HL-60 (cell line): ENCODE results near the gene DCLK2.

Experiments
- DNase-seq, 2 experiments: peaks; one replicate each; pipeline ENCODE4 v3.0.0-alpha.2; 2010 to 2020; ENCODE audit warnings: low read depth in 1 of 2, low spot score in 1 of 2
- H3K27ac ChIP-seq: fragments of 250-450 bp; sonication (Bioruptor Pico); replicated peaks from 2 replicates; pipeline ENCODE4 v1.5.1; 2020; ENCODE audit warnings: mild to moderate bottlenecking, moderate library complexity
- H3K27me3 ChIP-seq: fragments of 250-450 bp; sonication (Bioruptor Pico); 2 replicates; pipeline ENCODE4 v1.5.1; 2021; ENCODE audit warnings: mild to moderate bottlenecking, moderate library complexity; ENCODE audit not compliant: insufficient read depth, poor library complexity, severe bottlenecking
- H3K4me3 ChIP-seq: replicated peaks from 2 replicates; pipeline ENCODE4 v1.5.1; 2011; ENCODE audit warnings: mild to moderate bottlenecking, control low read depth, low read length; ENCODE audit not compliant: insufficient read depth
- GABPA ChIP-seq: IDR thresholded peaks from 2 replicates; pipeline ENCODE4 v1.6.1; 2012; ENCODE audit warnings: low read depth
- POLR2AphosphoS5 ChIP-seq: IDR thresholded peaks from 2 replicates; pipeline ENCODE4 v1.6.1; 2012; ENCODE audit warnings: low read depth
- SPI1 ChIP-seq: IDR thresholded peaks from 2 replicates; pipeline ENCODE4 v1.6.1; 2012; ENCODE audit warnings: low read depth, mild to moderate bottlenecking, borderline replicate concordance
- TF ChIP-seq, protein P1 (sequence below): IDR thresholded peaks from one replicate; pipeline ENCODE4 v1.5.1; 2011; ENCODE audit warnings: low read length, control low read depth, inconsistent platforms; ENCODE audit not compliant: insufficient read depth
- TF ChIP-seq, protein P2 (sequence below): IDR thresholded peaks from 2 replicates; pipeline ENCODE4 v1.6.1; 2012; ENCODE audit warnings: low read depth; ENCODE audit not compliant: insufficient replicate concordance

Gene DCLK2

GRCh38 chr4:150216726-150217125 is 138.5 kb downstream of the DCLK2 start:
- Histone ChIP-seq H3K27me3 (no peaks in the 10 kb centered on the region), H3K27ac (no peak overlapping the region), H3K4me3 (no peak overlapping the region)
- no peak for DNase-seq
- TF ChIP-seq, protein P1, sequence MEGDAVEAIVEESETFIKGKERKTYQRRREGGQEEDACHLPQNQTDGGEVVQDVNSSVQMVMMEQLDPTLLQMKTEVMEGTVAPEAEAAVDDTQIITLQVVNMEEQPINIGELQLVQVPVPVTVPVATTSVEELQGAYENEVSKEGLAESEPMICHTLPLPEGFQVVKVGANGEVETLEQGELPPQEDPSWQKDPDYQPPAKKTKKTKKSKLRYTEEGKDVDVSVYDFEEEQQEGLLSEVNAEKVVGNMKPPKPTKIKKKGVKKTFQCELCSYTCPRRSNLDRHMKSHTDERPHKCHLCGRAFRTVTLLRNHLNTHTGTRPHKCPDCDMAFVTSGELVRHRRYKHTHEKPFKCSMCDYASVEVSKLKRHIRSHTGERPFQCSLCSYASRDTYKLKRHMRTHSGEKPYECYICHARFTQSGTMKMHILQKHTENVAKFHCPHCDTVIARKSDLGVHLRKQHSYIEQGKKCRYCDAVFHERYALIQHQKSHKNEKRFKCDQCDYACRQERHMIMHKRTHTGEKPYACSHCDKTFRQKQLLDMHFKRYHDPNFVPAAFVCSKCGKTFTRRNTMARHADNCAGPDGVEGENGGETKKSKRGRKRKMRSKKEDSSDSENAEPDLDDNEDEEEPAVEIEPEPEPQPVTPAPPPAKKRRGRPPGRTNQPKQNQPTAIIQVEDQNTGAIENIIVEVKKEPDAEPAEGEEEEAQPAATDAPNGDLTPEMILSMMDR = no peak
- TF ChIP-seq, protein P2, sequence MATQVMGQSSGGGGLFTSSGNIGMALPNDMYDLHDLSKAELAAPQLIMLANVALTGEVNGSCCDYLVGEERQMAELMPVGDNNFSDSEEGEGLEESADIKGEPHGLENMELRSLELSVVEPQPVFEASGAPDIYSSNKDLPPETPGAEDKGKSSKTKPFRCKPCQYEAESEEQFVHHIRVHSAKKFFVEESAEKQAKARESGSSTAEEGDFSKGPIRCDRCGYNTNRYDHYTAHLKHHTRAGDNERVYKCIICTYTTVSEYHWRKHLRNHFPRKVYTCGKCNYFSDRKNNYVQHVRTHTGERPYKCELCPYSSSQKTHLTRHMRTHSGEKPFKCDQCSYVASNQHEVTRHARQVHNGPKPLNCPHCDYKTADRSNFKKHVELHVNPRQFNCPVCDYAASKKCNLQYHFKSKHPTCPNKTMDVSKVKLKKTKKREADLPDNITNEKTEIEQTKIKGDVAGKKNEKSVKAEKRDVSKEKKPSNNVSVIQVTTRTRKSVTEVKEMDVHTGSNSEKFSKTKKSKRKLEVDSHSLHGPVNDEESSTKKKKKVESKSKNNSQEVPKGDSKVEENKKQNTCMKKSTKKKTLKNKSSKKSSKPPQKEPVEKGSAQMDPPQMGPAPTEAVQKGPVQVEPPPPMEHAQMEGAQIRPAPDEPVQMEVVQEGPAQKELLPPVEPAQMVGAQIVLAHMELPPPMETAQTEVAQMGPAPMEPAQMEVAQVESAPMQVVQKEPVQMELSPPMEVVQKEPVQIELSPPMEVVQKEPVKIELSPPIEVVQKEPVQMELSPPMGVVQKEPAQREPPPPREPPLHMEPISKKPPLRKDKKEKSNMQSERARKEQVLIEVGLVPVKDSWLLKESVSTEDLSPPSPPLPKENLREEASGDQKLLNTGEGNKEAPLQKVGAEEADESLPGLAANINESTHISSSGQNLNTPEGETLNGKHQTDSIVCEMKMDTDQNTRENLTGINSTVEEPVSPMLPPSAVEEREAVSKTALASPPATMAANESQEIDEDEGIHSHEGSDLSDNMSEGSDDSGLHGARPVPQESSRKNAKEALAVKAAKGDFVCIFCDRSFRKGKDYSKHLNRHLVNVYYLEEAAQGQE = no peak
- no peak for TF ChIP-seq POLR2AphosphoS5

DNA sequence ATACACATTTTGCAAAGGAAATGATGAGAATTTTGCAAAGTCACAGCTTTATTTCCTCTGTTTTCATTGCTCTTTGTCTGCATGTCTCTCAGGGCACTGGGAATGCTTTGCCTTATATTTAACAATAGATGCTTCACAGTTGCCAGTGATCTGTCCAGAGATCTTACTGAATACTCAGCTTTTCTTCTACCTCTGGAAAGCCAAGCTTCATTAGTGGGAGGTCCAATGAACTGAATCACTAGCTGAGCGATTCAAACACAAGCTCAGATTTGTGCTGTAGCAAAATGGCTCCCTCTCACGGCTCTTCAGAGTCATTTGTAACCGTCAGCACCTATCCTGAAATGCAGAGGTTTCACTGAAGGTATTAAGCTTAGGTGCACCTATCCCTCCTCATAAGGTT is 138.9 kb downstream of the DCLK2 start:
- no peak for DNase-seq
- no peak overlapping the region for H3K27ac ChIP-seq
- no peak overlapping the region for H3K4me3 ChIP-seq
- no peaks in the 10 kb centered on the region for H3K27me3 ChIP-seq
- TF ChIP-seq POLR2AphosphoS5 (no peak), GABPA (no peak), SPI1 (no peak)
- TF ChIP-seq, protein P2 = no peak

- Histone ChIP-seq H3K4me3 (no peak overlapping the region), H3K27me3 (no peaks in the 10 kb centered on the region), H3K27ac (no peak overlapping the region)
- TF ChIP-seq SPI1 (no peak), GABPA (no peak), POLR2AphosphoS5 (no peak)
- TF ChIP-seq, protein P1 = no peak
- TF ChIP-seq, protein P2 = no peak
- DNase-seq = no peak
Measured at GRCh38 chr4:150217808-150218207, 139.6 kb downstream of the DCLK2 start.

DNA sequence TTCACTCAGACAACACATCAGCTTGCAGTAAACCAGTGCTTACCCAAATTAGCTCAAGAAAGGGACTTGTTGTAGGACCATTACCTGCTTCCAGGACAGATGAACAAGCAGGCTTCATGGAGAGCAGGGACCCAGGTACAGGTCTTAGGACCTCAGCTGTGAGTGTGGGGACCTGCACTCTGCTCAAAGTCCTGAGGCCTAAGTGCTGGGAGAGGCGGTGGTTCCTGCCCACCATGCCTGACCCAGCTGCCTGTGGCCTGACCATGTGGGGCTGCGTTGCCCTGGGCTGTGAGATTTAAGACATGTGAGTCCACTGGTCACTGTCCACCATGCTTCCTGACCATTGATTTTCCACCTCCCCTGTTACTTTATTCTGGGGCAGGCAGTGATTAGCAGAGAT is 140.2 kb downstream of the DCLK2 start:
- no peak for DNase-seq
- TF ChIP-seq SPI1 (no peak), POLR2AphosphoS5 (no peak), GABPA (no peak)
- TF ChIP-seq, protein P2 = no peak
- TF ChIP-seq, protein P1 = no peak
- no peaks in the 10 kb centered on the region for H3K27me3 ChIP-seq
- H3K4me3 ChIP-seq = no peak overlapping the region
- no peak overlapping the region for H3K27ac ChIP-seq
